ENCODE data around the gene OTOA.

- no peak for TF ChIP-seq POLR2A (IDR thresholded peaks at IDR 0.05)
- TF ChIP-seq, protein P1, sequence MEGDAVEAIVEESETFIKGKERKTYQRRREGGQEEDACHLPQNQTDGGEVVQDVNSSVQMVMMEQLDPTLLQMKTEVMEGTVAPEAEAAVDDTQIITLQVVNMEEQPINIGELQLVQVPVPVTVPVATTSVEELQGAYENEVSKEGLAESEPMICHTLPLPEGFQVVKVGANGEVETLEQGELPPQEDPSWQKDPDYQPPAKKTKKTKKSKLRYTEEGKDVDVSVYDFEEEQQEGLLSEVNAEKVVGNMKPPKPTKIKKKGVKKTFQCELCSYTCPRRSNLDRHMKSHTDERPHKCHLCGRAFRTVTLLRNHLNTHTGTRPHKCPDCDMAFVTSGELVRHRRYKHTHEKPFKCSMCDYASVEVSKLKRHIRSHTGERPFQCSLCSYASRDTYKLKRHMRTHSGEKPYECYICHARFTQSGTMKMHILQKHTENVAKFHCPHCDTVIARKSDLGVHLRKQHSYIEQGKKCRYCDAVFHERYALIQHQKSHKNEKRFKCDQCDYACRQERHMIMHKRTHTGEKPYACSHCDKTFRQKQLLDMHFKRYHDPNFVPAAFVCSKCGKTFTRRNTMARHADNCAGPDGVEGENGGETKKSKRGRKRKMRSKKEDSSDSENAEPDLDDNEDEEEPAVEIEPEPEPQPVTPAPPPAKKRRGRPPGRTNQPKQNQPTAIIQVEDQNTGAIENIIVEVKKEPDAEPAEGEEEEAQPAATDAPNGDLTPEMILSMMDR (IDR thresholded peaks at IDR 0.05) = peak; percentile 70 to 88 (median 78)
These were observed 6.7 kb upstream of the OTOA start for GRCh38 chr16:21656795-21657768.
